DND-41 (cell line): ENCODE measurements around the gene BABAM1.

Experiments
- CTCF ChIP-seq: IDR thresholded peaks from 2 replicates; pipeline ENCODE4 v1.5.1; 2012; ENCODE audit warnings: borderline replicate concordance, low read length, moderate library complexity, mild to moderate bottlenecking; ENCODE audit not compliant: poor library complexity, severe bottlenecking; ENCODE audit errors: extremely low read depth
- EZH2 ChIP-seq: IDR thresholded peaks from 3 replicates; pipeline ENCODE4 v1.6.1; 2012; ENCODE audit warnings: borderline replicate concordance, low read depth, mild to moderate bottlenecking, moderate library complexity, low read length, inconsistent platforms; ENCODE audit not compliant: severe bottlenecking

DNA sequence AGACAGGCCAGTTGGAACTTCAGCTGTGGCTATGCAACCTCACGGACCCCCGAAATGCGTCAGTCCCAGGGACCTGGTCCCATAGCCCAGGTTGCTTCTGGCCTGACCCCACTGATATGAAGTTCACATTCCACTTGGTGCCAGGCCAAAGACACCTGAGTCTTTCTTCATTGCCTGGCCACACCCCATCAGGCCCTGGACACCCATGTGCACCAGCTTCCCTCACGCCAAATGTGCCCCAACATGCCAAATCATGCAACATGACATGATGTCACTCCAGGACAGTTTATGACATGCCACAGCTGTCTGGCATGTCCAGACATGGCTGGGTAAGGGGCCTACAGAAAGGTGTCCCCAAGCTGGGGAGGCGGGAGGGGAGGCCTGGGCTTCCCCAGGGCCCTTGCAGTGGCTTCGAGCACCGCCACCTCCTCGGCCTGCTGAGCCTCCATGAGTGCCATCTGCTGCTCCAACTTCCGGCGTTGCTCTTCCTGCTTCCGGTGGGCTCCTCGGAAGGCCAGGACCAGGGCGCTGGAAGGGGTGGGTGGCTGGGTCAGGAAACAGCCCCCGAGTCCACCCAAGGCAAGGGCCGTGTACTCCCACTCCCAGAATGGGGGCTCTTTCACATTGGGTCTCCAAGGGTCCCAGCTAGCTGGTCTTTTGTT is 17.2 kb upstream of the BABAM1 start:
- TF ChIP-seq CTCF (no peak), EZH2 (no peak)
